GM18520 (cell line): ENCODE results near the gene ATXN3.

Source experiments
- ATAC-seq: cut with Tn5 transposase; IDR thresholded peaks from one replicate; pipeline ENCODE4 v1.9.1; 2021; ENCODE audit not compliant: unreplicated experiment

Gene ATXN3

DNA sequence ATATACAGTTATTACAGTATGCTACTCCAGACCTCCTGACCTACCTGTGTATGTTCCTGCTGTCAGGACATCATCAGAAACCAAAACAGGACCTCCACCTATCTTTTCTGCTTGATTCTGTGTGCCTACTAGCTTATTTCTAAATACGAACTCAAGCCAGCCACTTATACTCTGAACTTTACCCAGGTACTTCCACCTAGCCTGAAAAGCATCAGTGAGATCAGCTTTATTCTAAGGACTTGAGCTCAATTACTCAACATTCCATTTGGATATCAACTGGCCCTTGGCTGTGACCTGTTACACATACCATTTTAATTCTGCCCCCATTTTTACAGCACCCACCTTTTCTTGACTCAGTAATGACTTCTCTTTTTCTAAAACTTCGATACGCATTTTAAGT, 95.7 kb downstream of the ATXN3 start:
- no peak for ATAC-seq

DNA sequence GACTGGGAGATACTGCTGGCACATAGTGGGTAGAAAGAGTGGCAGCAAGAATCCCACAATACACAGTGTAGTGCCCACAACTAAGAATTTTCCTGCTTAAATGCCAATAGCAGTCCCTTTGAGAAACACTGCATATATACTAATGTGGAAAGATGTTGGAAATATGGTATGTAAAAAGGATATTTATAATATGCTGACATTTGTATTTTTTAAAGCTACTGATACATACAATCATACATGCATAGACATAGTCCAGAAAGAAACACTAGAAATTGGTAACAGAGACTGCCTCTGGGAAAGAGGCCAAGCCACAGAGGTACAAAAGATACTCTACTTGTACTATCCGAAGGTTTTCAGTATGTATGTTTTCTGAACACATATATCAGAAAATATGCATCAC, 96.8 kb downstream of the ATXN3 start:
- no peak for ATAC-seq
